IMR-90 (cell line): ENCODE results near the gene SHROOM1. TPM values are rescaled to one million over a fixed set of nuclear protein-coding genes. Genes with fewer than 3 reads are reported as not detected.

Experiments
- ATAC-seq: fragments of 200-7000 bp; cut with Tn5 transposase; 2 replicates; pipeline ENCODE4 v1.9.1; 2020; ENCODE audit warnings: low read depth, mild to moderate bottlenecking, moderate library complexity
- BruUV-seq: library from RNA; stranded (reverse); fragments of 400-500 nt; replicated peaks from 2 replicates; lab custom pipeline; 2021; lab: Mats Ljungman, UMichigan
- CTCF ChIA-PET: fragments of 300-600 bp; formaldehyde crosslinking; extraction: SDS; loops from one replicate; lab custom pipeline; 2021; ENCODE audit warnings: antibody characterized with exemption; lab: Yijun Ruan, JAX
- POLR2A ChIA-PET: fragments of 300-600 bp; sonication (Branson Sonifier 250); formaldehyde crosslinking; loops from one replicate; lab custom pipeline; 2022; ENCODE audit warnings: antibody characterized with exemption; ENCODE audit not compliant: unreplicated experiment; lab: Charles Lee
- DNase-seq: peaks from one replicate; pipeline ENCODE4 v3.0.0; 2013
- H2AFZ ChIP-seq: replicated peaks from 2 replicates; pipeline ENCODE3; 2013; ENCODE audit warnings: low read length, mild to moderate bottlenecking; ENCODE audit not compliant: poor library complexity
- H2AK5ac ChIP-seq: 2 replicates; pipeline ENCODE4 v1.6.1; 2013; ENCODE audit warnings: low read depth, low read length, inconsistent platforms
- H2AK9ac ChIP-seq: replicated peaks from 2 replicates; pipeline ENCODE3; 2013; ENCODE audit warnings: mild to moderate bottlenecking, low read depth, low read length, moderate library complexity; ENCODE audit not compliant: poor library complexity
- H2BK120ac ChIP-seq: 2 replicates; pipeline ENCODE4 v1.6.1; 2013; ENCODE audit warnings: low read depth, low read length, inconsistent platforms
- H2BK15ac ChIP-seq: 3 replicates; pipeline ENCODE4 v1.6.1; 2013; ENCODE audit warnings: low read depth, low read length, inconsistent platforms
- H2BK20ac ChIP-seq: 2 replicates; pipeline ENCODE4 v1.6.1; 2013; ENCODE audit warnings: low read depth, mild to moderate bottlenecking, inconsistent platforms, low read length, moderate library complexity
- H2BK5ac ChIP-seq: 2 replicates; pipeline ENCODE4 v1.6.1; 2013; ENCODE audit warnings: mild to moderate bottlenecking, low read depth, low read length, inconsistent platforms; ENCODE audit not compliant: poor library complexity, severe bottlenecking
- H3K14ac ChIP-seq: replicated peaks from 2 replicates; pipeline ENCODE4 v1.6.1; 2013; ENCODE audit warnings: low read depth, low read length, inconsistent platforms
- H3K18ac ChIP-seq: 2 replicates; pipeline ENCODE4 v1.6.1; 2013; ENCODE audit warnings: low read depth, low read length, control low read depth
- H3K23ac ChIP-seq: 2 replicates; pipeline ENCODE4 v1.6.1; 2013; ENCODE audit warnings: low read depth, low read length, inconsistent platforms
- H3K27ac ChIP-seq: 2 replicates; pipeline ENCODE4 v1.5.1; 2013; ENCODE audit warnings: mild to moderate bottlenecking, control low read depth, low read length; ENCODE audit not compliant: insufficient read depth
- H3K27me3 ChIP-seq: 2 replicates; pipeline ENCODE4 v1.6.1; 2013; ENCODE audit warnings: low read length; ENCODE audit not compliant: control insufficient read depth, insufficient read depth
- H3K36me3 ChIP-seq: 2 replicates; pipeline ENCODE4 v1.6.1; 2013; ENCODE audit warnings: low read length, mixed read lengths; ENCODE audit not compliant: control insufficient read depth, insufficient read depth
- H3K4ac ChIP-seq: 2 replicates; pipeline ENCODE4 v1.6.1; 2013; ENCODE audit warnings: low read depth, low read length, inconsistent platforms
- H3K4me1 ChIP-seq: 2 replicates; pipeline ENCODE4 v1.6.1; 2013; ENCODE audit warnings: low read length, mixed read lengths; ENCODE audit not compliant: control insufficient read depth, insufficient read depth
- H3K4me2 ChIP-seq: 2 replicates; pipeline ENCODE4 v1.6.1; 2013; ENCODE audit warnings: low read depth, mild to moderate bottlenecking, control low read depth, low read length, moderate library complexity
- H3K4me3 ChIP-seq: 2 replicates; pipeline ENCODE4 v1.5.1; 2013; ENCODE audit warnings: low read depth, mild to moderate bottlenecking, control low read depth, low read length, moderate library complexity; ENCODE audit not compliant: insufficient read depth
- H3K56ac ChIP-seq: 2 replicates; pipeline ENCODE4 v1.6.1; 2013; ENCODE audit warnings: low read length, inconsistent platforms; ENCODE audit not compliant: insufficient read depth; ENCODE audit errors: extremely low read depth
- H3K79me1 ChIP-seq, 2 experiments: 2 replicates each; pipeline ENCODE4 v1.6.1; 2013; ENCODE audit warnings: low read length in 2 of 2, inconsistent platforms in 1 of 2, low read depth in 1 of 2
- H3K9ac ChIP-seq: 2 replicates; pipeline ENCODE4 v1.6.1; 2013; ENCODE audit warnings: low read depth, low read length, control low read depth
- H3K9me1 ChIP-seq: 2 replicates; pipeline ENCODE4 v1.6.1; 2013; ENCODE audit warnings: low read length, inconsistent platforms; ENCODE audit not compliant: insufficient read depth
- H3K9me3 ChIP-seq: 2 replicates; pipeline ENCODE4 v1.6.1; 2013; ENCODE audit warnings: low read length; ENCODE audit not compliant: control insufficient read depth, insufficient read depth
- H4K20me1 ChIP-seq: 2 replicates; pipeline ENCODE4 v1.6.1; 2013; ENCODE audit warnings: low read length, inconsistent platforms; ENCODE audit not compliant: insufficient read depth
- H4K5ac ChIP-seq: 2 replicates; pipeline ENCODE4 v1.6.1; 2013; ENCODE audit warnings: mild to moderate bottlenecking, low read depth, low read length, control low read depth
- H4K8ac ChIP-seq, 2 experiments: 2 replicates each; pipeline ENCODE4 v1.6.1; 2013; ENCODE audit warnings: low read depth in 2 of 2, low read length in 2 of 2, control low read depth in 1 of 2, inconsistent platforms in 1 of 2
- H4K91ac ChIP-seq: 2 replicates; pipeline ENCODE4 v1.6.1; 2013; ENCODE audit warnings: low read depth, low read length, inconsistent platforms; ENCODE audit not compliant: insufficient read depth
- CHD1 ChIP-seq: IDR thresholded peaks from 2 replicates; pipeline ENCODE4 v1.6.1; 2012; ENCODE audit warnings: low read depth, low read length, improper control_type of control experiment
- FOS ChIP-seq: fragments of 150-350 bp; IDR thresholded peaks from 2 replicates; pipeline ENCODE4 v1.6.1; 2016; ENCODE audit warnings: low read depth, low read length
- RFX5 ChIP-seq: IDR thresholded peaks from 2 replicates; pipeline ENCODE4 v1.8.0; 2012; ENCODE audit warnings: low read depth, mild to moderate bottlenecking, low read length, moderate library complexity
- WGBS, 2 experiments: methylation state at CpG; one replicate each; pipeline versions ENCODE4 v1.1.5 to v1.1.7; 2013; ENCODE audit warnings: missing lambda C conversion rate in 2 of 2; ENCODE audit not compliant: insufficient read length in 1 of 2; ENCODE audit errors: extremely low coverage in 2 of 2; 5-methylcytosine and 5-hydroxymethylcytosine counted together
- dilution Hi-C: fragments of 300-500 bp; cut with HindIII; formaldehyde crosslinking; loops from one replicate; pipeline ENCODE4 v1.14.3; 2018; ENCODE audit warnings: low sequenced_read_pairs; ENCODE audit not compliant: unreplicated experiment
- in situ Hi-C: fragments of 300-500 bp; cut with MboI; formaldehyde crosslinking; loops from 3 replicates; pipeline ENCODE4 v1.14.3; 2019; ENCODE audit warnings: low sequenced_read_pairs, inconsistent platforms, mixed read lengths
- intact Hi-C: fragments of 100-400 bp; cut with micrococcal nuclease; formaldehyde crosslinking; loops from 2 replicates; pipeline ENCODE4 v1.10.0; 2022
- polyA plus RNA-seq, 3 experiments: library from polyadenylated mRNA; depleted of rRNA; stranded (reverse); fragments of >200 nt; gene quantifications; 2 replicates each; pipeline ENCODE4 v1.2.3, GENCODE V29; 2012; ENCODE audit warnings: low replicate concordance in 1 of 3
- total RNA-seq: library from RNA; depleted of rRNA; stranded (reverse); fragments of >200 nt; gene quantifications from 2 replicates; pipeline ENCODE4 v1.2.3, GENCODE V29; 2012

Gene SHROOM1
- total and polyA plus RNA-seq, 2 of the 4 experiments (the other 2 are of a cell fraction) = 1.4 to 6.3 TPM

- CTCF ChIA-PET = interaction anchor here (0.7 to 1.3 kb wide), 2 partner anchors 8 to 42 kb away, joined by 3 to 4 read pairs; partner anchors contain the start of gene SHROOM1
Measured at GRCh38 chr5:132871459-132872284, 41.2 kb upstream of the SHROOM1 start.

More at GRCh38 chr5:132871459-132872284, 41.2 kb upstream of the SHROOM1 start:
- intact Hi-C loops = no loop called here
- ATAC-seq (no peak), DNase-seq (no peak)
- POLR2A ChIA-PET = no interaction called here
- no peak overlapping the region for H2AK9ac ChIP-seq
- H3K14ac ChIP-seq = no peak overlapping the region
- H2BK20ac ChIP-seq = no peak overlapping the region
- peaks cover 9 to 57% of the 10 kb centered on the region in 2 experiments for H3K79me1 ChIP-seq
- no peak overlapping the region for H3K9ac ChIP-seq
- TF ChIP-seq RFX5 (no peak), CHD1 (no peak), FOS (no peak)
- H2BK15ac ChIP-seq = no peak overlapping the region
- no peak overlapping the region for H3K18ac ChIP-seq
- no peak overlapping the region for H3K56ac ChIP-seq
- BruUV-seq = no TSS peak
- in situ Hi-C loops = no loop called here
- peaks cover 33% of the 10 kb centered on the region for H3K36me3 ChIP-seq
- WGBS, 2 experiments = 100% methylated on average over 1 of the region's 5 CpGs; no CpG with 5 or more reads in 1 of the 2 experiments
- H2AK5ac ChIP-seq = no peak overlapping the region
- H3K9me1 ChIP-seq = peaks cover 13% of the 10 kb centered on the region; the same call in 1 of the 2 replicates
- H3K27ac ChIP-seq = no peak overlapping the region
- no peak overlapping the region for H3K23ac ChIP-seq
- no peak overlapping the region for H4K91ac ChIP-seq
- dilution Hi-C loops = no loop called here
- H4K5ac ChIP-seq = no peak overlapping the region
- peaks cover 14% of the 10 kb centered on the region; the same call in 1 of the 2 replicates for H4K20me1 ChIP-seq
- no peak overlapping the region for H4K8ac ChIP-seq
- H2BK5ac ChIP-seq = no peak overlapping the region
- H3K9me3 ChIP-seq = no peaks in the 10 kb centered on the region
- H2AFZ ChIP-seq = no peak overlapping the region
- H3K27me3 ChIP-seq = no peaks in the 10 kb centered on the region
- H3K4me2 ChIP-seq = no peak overlapping the region
- H3K4me3 ChIP-seq = no peak overlapping the region
- H3K4me1 ChIP-seq = no peaks in the 10 kb centered on the region
- no peak overlapping the region for H3K4ac ChIP-seq
- no peak overlapping the region for H2BK120ac ChIP-seq
